PC-3 (cell line): ENCODE data around the gene AKAP5. TPM values are rescaled to one million over a fixed set of nuclear protein-coding genes. Genes with fewer than 3 reads are reported as not detected.

Experiments
- ATAC-seq: fragments of 200-7000 bp; cut with Tn5 transposase; 2 replicates; pipeline ENCODE4 v1.9.1; 2020; ENCODE audit warnings: mild to moderate bottlenecking, moderate library complexity
- BruUV-seq: library from RNA; stranded (reverse); fragments of 400-500 nt; replicated peaks from 2 replicates; lab custom pipeline; 2021; lab: Mats Ljungman, UMichigan
- CTCF ChIA-PET: fragments of 300-600 bp; sonication (Branson Sonifier 250); formaldehyde crosslinking; loops from one replicate; lab custom pipeline; 2022; ENCODE audit warnings: antibody characterized with exemption; lab: Charles Lee
- POLR2A ChIA-PET: fragments of 300-600 bp; sonication (Branson Sonifier 250); formaldehyde crosslinking; loops from one replicate; lab custom pipeline; 2022; ENCODE audit warnings: antibody characterized with exemption; ENCODE audit not compliant: unreplicated experiment; lab: Charles Lee
- DNase-seq: peaks from one replicate; pipeline ENCODE4 v3.0.0-alpha.2; 2015
- H2AFZ ChIP-seq: fragments of 300-600 bp; sonication (generic); 2 replicates; pipeline ENCODE4 v1.6.0; 2016; ENCODE audit warnings: antibody characterized with exemption, low read length
- H3F3A ChIP-seq: fragments of 300-600 bp; sonication (generic); one replicate; pipeline ENCODE4 v1.6.0; 2017; ENCODE audit warnings: antibody characterized with exemption, low read length, control low read depth, mild to moderate bottlenecking; ENCODE audit not compliant: unreplicated experiment
- H3K27ac ChIP-seq: fragments of 300-600 bp; sonication (generic); 2 replicates; pipeline ENCODE4 v1.5.1; 2016; ENCODE audit warnings: mild to moderate bottlenecking, low read length
- H3K27me3 ChIP-seq: fragments of 300-600 bp; sonication (generic); 2 replicates; pipeline ENCODE4 v1.6.1; 2016; ENCODE audit warnings: low read length, mixed read lengths
- H3K36me3 ChIP-seq: fragments of 300-600 bp; sonication (generic); 2 replicates; pipeline ENCODE4 v1.6.1; 2016; ENCODE audit warnings: low read depth, mixed run types, low read length, mixed read lengths
- H3K4me1 ChIP-seq: fragments of 300-600 bp; sonication (generic); 2 replicates; pipeline ENCODE4 v1.5.1; 2016; ENCODE audit warnings: low read length; ENCODE audit not compliant: insufficient read depth
- H3K4me2 ChIP-seq: fragments of 300-600 bp; sonication (generic); 2 replicates; pipeline ENCODE4 v1.6.0; 2016; ENCODE audit warnings: low read length
- H3K4me3 ChIP-seq: fragments of 300-600 bp; sonication (generic); 2 replicates; pipeline ENCODE4 v1.5.1; 2016; ENCODE audit warnings: mild to moderate bottlenecking, low read length, mixed read lengths
- H3K79me2 ChIP-seq: fragments of 300-600 bp; sonication (generic); 2 replicates; pipeline ENCODE4 v1.6.1; 2017; ENCODE audit warnings: low read length, mixed read lengths
- H3K9ac ChIP-seq: fragments of 300-600 bp; sonication (generic); 2 replicates; pipeline ENCODE4 v1.6.0; 2016; ENCODE audit warnings: mild to moderate bottlenecking, low read length
- H3K9me2 ChIP-seq: fragments of 300-600 bp; sonication (generic); replicated peaks from 2 replicates; pipeline ENCODE4 v1.6.1; 2016; ENCODE audit warnings: mixed run types, low read length, mixed read lengths
- H3K9me3 ChIP-seq: fragments of 300-600 bp; sonication (generic); 2 replicates; pipeline ENCODE4 v1.6.1; 2016; ENCODE audit warnings: low read length, mixed read lengths
- H4K20me1 ChIP-seq: fragments of 300-600 bp; sonication (generic); 2 replicates; pipeline ENCODE4 v1.6.1; 2016; ENCODE audit warnings: low read length, mixed read lengths
- CTCF ChIP-seq: fragments of 300-600 bp; sonication (generic); conservative IDR thresholded peaks from 2 replicates; pipeline ENCODE4 v1.5.1; 2017; ENCODE audit warnings: antibody characterized with exemption, low read depth, mild to moderate bottlenecking, low read length
- EZH2 ChIP-seq: fragments of 300-600 bp; sonication (generic); IDR thresholded peaks from one replicate; pipeline ENCODE4 v1.6.1; 2017; ENCODE audit warnings: antibody characterized with exemption, mild to moderate bottlenecking, low read length; ENCODE audit not compliant: unreplicated experiment
- EZH2phosphoT487 ChIP-seq: fragments of 300-600 bp; sonication (generic); IDR thresholded peaks from 2 replicates; pipeline ENCODE4 v1.6.1; 2018; ENCODE audit warnings: mild to moderate bottlenecking, antibody characterized with exemption, low read length, borderline replicate concordance
- intact Hi-C: fragments of 100-400 bp; cut with micrococcal nuclease; formaldehyde crosslinking; loops from 2 replicates; pipeline ENCODE4 v1.9.0; 2023
- total RNA-seq: library from RNA; depleted of rRNA; stranded (reverse); fragments of >200 nt; gene quantifications from 2 replicates; pipeline ENCODE4 v1.2.3, GENCODE V29; 2014

Gene AKAP5
- total RNA-seq, 1 experiment from 2014 or later, result 0.58 TPM

DNA sequence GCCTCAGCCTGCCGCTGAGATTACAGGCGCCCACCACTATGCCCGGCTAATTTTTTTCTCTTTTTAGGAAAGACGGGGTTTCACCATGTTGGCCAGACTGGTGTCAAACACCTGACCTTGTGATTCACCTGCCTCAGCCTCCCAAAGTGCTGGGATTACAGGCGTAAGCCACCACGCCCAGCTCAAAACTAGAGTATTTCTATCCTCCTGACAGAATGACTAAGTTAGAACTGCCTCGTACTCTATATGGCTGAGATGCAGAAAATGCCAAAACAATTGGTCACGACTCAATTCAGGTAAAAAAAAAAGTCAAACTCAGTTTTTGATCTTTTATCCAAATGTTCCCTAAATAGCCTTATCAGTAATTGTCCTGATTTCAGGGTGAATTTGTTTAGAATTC lies 11.1 kb downstream of the AKAP5 start:
- POLR2A ChIA-PET, result no interaction called here
- H3K9me2 ChIP-seq, result no peaks in the 10 kb centered on the region
- H4K20me1 ChIP-seq, result no peaks in the 10 kb centered on the region
- H3K27ac ChIP-seq, result no peak overlapping the region
- CTCF ChIA-PET, result interaction anchor here (0.7 kb wide), 1 partner anchor 136 kb away, joined by 4 read pairs; no protein-coding TSS in a partner anchor
- no peaks in the 10 kb centered on the region for H3K4me1 ChIP-seq
- H2AFZ ChIP-seq, result no peak overlapping the region
- DNase-seq, result no peak
- no peaks in the 10 kb centered on the region for H3F3A ChIP-seq
- no peak overlapping the region for H3K4me2 ChIP-seq
- TF ChIP-seq EZH2phosphoT487, result no peak
- no peaks in the 10 kb centered on the region for H3K36me3 ChIP-seq
- H3K27me3 ChIP-seq, result no peaks in the 10 kb centered on the region
- H3K79me2 ChIP-seq, result no peaks in the 10 kb centered on the region
- H3K9ac ChIP-seq, result no peak overlapping the region
- intact Hi-C loops, result loop anchor here (10.0 kb wide), 2 partner anchors 462 to 682 kb away; no protein-coding TSS in a partner anchor
- BruUV-seq, result no TSS peak
- no peaks in the 10 kb centered on the region for H3K9me3 ChIP-seq
- no peak overlapping the region for H3K4me3 ChIP-seq
- no peak for ATAC-seq

- no TSS peak for BruUV-seq
- Histone ChIP-seq H3F3A (no peaks in the 10 kb centered on the region), H3K4me1 (no peaks in the 10 kb centered on the region), H3K9me2 (no peaks in the 10 kb centered on the region), H3K9me3 (no peaks in the 10 kb centered on the region), H3K4me3 (no peak overlapping the region), H4K20me1 (no peaks in the 10 kb centered on the region), H3K36me3 (no peaks in the 10 kb centered on the region), H3K79me2 (no peaks in the 10 kb centered on the region), H3K9ac (no peak overlapping the region), H3K4me2 (no peak overlapping the region), H3K27ac (no peak overlapping the region), H2AFZ (no peak overlapping the region), H3K27me3 (no peaks in the 10 kb centered on the region)
- POLR2A ChIA-PET, result interaction anchor here (0.8 kb wide), 1 partner anchor 322 kb away, joined by 4 read pairs; no protein-coding TSS in a partner anchor
- intact Hi-C loops, result loop anchor here (1.0 to 10.0 kb wide), 4 partner anchors 49 to 684 kb away; no protein-coding TSS in a partner anchor
- DNase-seq, result peak; percentile 64
- ATAC-seq, result peak; percentile 60
- no peak for TF ChIP-seq EZH2phosphoT487
- TF ChIP-seq CTCF, result peak; percentile 73
- CTCF ChIA-PET, result interaction anchor here (0.6 to 2.3 kb wide), 7 partner anchors 12 to 469 kb away, joined by 3 to 17 read pairs (median 4); no protein-coding TSS in a partner anchor
Measured at GRCh38 chr14:64478634-64479250, 13.4 kb downstream of the AKAP5 start.

DNA sequence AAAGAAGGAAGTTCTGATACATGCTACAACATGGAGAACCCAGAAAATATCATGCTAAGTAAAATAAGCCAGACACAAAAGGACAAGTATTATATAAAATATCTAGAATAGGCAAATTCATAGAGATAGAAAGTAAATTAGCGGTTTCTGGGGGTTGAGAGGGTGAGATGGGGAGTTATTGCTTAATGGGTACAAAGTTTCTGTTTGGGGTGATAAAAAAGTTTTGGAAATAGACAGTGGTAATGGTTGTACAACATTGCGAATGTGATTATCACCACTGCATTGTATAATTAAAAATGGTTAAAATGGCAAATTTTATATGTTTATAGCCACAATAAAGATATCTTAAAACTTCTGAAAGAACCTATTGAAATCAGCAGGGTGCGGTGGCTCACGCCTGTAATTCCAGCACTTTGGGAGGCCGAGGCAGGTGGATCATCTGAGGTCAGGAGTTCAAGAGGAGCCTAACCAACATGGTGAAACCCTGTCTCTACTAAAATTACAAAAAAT lies 23.3 kb downstream of the AKAP5 start:
- Histone ChIP-seq H3K4me1 (no peaks in the 10 kb centered on the region), H3K9me3 (no peaks in the 10 kb centered on the region), H3K4me3 (no peak overlapping the region), H3K79me2 (no peaks in the 10 kb centered on the region), H3K27me3 (no peaks in the 10 kb centered on the region), H3K27ac (no peak overlapping the region), H3F3A (no peaks in the 10 kb centered on the region), H3K9ac (no peak overlapping the region), H3K36me3 (peaks cover 18% of the 10 kb centered on the region), H2AFZ (no peak overlapping the region), H3K9me2 (no peaks in the 10 kb centered on the region), H3K4me2 (no peak overlapping the region), H4K20me1 (no peaks in the 10 kb centered on the region)
- POLR2A ChIA-PET, result no interaction called here
- TF ChIP-seq CTCF (no peak), EZH2phosphoT487 (no peak), EZH2 (no peak)
- CTCF ChIA-PET, result no interaction called here
- no TSS peak for BruUV-seq
- no peak for DNase-seq
- intact Hi-C loops, result no loop called here
- ATAC-seq, result no peak
